SKM-1 (cell line): Measurements from ENCODE around the gene ERCC6.

Experiments
- DNase-seq: peaks from one replicate; lab custom pipeline; 2025; ENCODE audit not compliant: unreplicated experiment; lab: John Stamatoyannopoulos, UW

Gene ERCC6

DNA sequence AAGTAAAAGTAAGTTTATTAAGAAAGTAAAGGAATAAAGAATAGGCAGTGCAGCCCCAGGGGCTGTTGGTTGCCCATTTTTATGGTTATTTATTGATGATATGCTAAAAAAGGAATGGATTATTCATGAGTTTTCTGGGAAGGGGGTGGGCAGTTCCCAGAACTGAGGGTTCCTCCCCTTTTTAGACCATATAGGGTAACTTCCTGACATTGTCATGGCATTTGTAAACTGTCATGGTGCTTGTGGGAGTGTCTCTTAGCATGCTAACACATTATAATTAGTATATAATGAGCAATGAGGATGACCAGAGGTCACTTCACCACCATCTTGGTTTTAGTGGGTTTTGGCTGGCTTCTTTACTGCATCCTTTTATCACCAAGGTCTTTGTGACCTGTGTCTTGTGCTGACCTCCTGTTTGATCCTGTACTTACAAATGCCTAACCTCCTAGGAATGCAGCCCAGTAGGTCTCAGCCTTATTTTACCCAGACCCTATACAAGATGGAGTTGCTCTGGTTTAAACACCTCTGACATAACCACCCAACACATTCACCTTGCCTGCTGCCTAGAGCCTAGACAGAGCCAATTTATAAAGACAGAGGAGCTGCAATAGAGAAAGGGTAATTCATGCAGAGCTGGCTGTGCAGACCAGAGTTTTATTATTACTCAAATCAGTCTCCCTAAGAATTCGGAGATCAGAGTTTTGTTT is 10.9 kb upstream of the ERCC6 start:
- no peak for DNase-seq

DNA sequence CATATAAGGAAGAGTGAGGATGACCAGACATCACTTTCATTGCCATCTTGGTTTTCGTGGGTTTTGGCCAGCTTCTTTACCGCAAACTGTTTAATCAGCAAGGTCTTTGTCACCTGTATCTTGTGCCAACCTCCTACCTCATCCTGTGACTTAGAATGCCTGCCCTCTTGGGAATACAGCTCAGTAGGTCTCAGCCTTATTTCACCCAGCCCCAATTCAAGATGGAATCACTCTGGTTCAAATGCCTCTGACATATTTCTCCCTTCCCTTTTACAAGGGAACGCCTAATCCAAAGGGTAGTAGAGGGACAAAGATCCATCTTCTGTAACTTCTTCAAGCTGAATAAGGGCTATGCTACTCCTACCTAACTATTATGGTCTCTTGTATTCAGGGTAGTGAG is 4.7 kb upstream of the ERCC6 start:
- DNase-seq = no peak

DNA sequence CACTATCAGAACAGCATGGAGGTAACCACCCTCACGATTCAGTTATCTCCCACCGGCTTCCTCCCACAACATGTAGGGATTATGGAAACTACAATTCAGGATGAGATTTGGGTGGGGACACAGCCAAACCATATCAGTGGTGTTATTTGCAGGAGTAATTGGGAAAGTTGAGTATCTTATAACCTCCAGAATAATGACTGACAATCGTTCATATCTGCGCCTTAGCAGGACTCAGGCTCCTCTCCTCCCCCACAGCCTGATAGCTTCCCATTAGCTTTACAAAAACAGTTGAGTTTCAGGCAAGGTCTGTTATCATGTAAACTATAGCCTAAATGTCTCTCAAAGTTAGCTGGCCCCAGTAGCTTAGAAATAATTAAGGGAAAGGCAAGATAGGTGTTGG is 3.4 kb upstream of the ERCC6 start:
- no peak for DNase-seq

DNA sequence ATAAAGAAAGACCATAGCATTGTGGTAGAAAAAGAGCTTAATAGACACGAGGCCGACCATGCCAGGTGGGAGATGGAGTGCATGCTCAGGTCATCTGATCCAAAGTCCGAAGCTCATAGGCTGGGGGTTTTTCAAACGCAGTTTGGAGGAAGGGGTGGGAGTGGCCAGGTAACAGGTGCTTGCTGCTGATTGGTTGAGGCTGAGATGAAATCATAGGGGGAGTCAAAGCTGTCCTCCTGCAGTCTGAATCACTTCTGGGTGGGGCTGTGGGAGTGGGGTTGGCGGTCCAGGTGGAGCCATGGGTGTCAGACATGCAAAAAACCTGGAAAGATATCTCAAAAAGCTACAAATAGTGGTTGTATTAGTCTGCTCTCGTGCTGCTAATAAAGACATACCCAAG is 2.8 kb upstream of the ERCC6 start:
- no peak for DNase-seq

DNA sequence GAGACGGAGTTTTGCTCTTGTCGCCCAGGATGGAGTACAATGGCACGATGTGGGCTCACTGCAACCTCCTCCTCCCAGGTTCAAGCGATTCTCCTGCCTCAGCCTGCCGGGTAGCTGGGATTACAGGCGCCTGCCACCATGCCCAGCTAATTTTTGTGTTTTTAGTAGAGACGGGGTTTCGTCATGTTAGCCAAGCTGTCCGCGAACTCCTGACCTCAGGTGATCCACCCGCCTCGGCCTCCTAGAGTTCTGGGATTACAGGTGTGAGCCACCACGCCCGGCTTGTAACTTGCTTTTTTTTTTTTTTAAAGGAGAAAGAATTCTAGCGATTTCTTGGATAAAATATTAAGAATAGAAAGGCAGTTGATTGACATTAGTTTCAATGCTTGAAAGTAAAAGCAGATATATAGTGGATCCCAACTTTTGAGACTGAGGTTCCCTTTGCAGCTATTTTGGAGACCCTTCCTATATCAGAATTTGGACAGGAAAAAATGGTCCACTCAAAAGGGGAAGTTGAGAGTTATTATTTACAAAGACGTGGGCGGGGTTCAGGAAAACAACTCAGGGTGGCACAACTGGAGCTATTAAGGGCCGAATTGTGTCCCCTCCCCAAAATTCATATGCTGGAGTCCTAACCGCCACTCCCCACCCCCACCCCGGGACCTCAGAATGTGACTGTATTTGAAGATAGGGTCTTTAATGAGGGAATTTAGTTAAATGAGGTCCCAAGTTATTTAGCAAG is 1.3 kb upstream of the ERCC6 start:
- no peak for DNase-seq

DNA sequence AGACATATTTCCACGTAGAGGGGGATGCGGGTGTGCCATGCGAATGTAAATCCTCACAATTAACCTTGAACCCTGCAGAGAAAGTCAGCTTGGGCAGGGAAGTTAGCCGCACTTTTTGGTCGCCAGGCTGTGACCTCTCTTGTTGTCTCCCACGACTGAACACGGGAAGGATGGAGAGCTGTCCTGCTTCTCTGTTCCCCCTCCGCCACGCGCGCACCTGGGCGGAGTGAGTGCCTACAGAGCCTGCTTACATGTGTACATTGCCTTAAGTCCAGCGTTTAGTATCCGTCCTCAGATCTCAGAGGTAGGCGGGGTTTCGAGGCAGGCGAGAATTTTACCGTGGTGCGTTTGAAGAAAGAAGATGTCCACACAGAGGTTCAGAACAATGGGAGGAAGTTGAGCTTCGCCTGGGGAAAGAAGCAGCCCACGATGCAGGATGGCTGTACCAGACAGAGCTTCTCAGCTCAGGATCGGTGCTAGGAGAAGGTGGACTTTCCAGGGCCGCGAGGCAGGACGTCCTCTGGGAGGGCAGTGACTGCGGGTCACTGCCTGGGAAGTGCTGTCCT is 482 bp upstream of the ERCC6 start:
- DNase-seq = no peak

DNA sequence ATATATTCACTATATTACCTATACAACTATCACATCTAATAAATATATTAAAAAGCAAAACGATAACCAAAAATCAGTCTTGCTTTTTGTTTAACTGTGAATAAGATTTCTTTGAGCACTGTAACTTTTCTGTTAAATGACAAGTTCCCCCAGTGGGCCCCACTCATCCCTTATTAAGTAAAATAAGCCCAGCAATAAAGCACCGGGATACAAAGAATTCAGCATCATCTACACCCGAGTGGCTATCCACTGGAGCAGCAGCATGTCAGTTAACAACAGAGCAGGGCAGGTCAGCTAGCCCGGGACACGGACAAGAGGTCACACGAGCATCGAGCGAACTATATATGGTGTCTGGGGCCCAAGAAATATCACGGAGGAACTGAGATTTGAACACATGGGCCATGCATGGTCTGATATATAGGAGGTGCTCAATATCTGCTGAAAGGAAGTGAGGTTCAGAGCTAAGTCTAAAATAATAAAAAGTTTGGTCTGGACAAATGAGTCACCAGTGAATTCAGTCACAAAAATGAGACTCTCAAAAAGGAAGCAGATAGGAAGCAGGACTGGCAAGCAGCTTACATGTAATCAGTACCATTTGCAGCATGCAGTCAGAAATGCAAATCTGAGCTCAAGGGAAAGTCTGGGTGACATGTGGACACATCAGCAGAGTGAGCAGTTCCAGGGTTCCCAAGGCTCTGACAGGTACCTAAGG is 4.1 kb downstream of the ERCC6 start:
- no peak for DNase-seq

DNA sequence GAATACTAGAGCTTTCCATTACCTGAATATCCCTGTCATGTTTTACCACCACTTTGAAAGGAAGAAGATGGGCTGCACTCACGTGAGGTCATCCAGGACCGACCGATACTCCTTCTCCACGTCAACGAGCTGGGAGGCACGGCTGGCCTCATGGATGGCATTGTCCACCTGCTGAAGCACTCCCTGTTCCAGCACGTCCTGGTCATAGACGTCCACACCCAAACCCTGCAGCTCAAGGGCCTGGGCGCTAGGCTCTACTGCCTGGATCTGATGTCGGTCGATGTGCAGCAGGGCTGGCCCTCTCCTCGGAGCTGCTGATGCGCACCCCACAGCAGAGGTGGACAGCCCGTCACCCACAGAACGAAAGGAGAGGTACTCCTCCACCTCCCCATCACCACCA is 6.5 kb downstream of the ERCC6 start:
- DNase-seq = no peak

DNA sequence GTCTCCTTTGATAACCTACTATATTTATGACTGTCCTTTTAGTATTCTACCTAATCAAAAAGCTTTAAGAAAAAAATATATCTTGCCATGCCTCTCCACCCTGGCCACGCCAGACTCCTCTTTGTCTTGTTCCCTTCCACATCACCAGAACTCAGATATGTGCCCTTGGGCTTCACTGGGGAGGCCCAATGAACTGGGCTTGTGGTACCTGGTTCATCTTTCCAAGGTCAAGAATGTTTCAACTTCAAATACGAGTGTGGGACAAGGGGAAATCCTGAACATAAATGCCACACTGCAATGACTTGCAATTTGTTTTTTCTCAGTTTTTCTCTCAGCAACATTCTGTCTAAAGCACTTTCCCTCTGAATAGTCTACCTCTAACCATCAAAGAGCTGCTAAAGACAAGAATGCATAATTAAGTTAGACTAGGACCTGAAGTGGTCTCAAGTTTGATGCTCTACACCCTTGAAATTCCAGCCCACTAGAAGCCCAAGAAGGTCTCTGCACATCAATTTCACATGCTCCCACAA is 9.9 kb downstream of the ERCC6 start:
- DNase-seq = no peak

DNA sequence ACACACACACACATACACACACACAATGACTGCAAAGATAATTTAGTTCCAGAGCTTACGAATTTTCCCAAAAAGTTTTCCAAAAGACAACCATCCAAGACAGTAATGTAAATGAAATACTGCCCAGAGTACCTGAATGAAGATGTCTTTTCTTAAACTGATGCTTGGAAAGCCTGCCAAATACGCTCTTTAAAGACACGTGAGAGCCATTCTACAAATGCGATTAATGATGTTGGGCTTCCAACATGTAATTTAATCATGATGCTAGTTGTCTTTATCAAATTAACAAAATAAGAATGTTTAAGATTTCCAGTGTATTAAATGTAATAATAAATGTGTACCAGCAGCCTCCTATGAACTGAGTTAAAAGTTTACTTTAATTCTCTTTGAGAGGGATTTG is 11.1 kb downstream of the ERCC6 start:
- no peak for DNase-seq

DNA sequence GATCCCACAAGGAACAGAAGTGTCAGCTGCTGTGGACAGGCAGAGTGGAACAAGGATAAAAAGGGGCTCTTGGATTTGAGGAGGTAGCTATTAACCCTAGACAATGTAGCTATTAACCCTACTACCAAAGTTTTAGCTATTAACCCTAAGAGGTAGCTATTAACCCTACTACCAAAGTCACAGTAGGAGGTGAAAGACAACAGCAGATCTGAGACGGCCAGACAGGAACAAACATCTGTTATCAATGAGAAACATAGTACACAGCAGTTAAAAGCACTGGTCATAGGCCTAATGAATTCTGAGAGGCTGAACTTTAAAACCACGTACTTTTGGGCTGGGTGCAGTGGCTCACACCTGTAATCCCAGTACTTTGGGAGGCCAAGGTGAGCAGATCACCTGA is 11.9 kb downstream of the ERCC6 start:
- no peak for DNase-seq

DNA sequence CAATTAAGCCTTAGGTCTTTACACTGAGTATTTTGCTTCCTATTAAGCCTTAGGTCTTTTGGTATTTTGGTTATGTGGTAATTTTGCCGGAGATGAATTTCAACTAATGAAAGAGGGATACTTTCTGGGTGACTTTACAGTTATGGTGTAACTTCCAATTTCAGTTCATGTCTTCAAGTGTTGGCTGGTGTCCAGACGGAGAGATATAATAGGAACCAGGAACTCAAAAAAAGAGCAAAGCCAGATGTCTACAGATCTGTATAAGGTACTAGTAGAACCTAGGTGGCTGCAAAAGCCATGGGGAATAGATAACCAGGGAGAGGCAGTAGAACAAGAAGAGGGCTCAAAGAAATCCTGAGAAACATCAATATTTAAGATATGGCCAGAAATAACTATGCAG is 12.3 kb downstream of the ERCC6 start:
- no peak for DNase-seq

DNA sequence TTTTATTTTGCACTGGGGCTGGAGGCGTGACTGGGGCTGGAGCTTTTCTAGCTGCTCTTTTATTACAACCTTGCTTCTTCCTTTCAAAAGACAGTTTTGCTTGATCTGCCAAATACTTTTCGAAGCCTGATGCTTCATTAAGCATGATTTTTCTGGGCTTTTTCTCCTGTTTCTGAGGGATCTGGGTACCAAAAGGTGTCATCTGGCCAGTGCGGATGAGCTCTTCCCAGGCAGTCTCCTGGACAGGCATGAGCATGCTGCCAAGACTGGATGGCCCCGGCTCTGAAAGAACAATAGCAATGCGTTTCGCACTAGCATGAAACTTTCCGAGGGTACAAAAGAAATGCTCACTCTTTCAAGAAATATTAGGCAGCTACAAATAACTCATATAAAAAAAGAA is 14.4 kb downstream of the ERCC6 start:
- no peak for DNase-seq

DNA sequence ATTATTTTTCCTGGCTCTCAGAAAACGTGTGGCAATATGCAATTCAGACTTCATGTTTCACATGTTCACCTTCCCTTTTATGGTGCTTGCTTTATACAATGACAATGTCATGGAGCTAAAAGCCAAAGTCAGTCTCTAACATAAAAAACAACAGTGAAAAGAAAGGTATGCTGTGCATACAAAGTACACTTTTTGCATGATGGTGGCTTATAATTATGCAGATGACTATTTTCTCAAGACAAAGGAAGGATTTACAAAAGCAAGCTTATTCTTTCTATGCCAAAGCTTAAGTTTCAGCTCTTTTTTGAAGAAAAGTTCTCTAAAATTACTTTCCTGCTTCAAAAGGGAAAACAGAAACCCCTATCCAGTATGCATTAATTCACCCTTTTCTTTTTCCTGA is 15.6 kb downstream of the ERCC6 start:
- no peak for DNase-seq

DNA sequence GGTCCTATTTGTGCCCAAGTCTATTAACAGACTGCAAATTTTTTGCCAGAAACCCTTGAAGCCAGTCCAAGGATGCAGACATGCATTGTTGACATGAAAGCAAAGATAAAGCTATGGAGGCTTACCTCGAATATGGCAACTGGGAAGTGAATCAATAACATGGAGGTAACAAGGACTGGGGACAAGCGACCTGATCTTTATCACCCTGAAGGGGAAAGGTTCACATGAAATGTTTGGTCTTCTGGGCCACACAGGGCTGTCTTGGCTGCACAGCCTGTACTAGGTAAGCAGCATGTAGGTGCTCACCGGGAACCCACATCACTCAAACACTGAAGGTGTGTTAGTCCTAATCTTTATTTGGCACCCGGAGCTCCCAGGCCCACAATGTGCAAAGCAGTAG is 17.9 kb downstream of the ERCC6 start:
- no peak for DNase-seq

DNA sequence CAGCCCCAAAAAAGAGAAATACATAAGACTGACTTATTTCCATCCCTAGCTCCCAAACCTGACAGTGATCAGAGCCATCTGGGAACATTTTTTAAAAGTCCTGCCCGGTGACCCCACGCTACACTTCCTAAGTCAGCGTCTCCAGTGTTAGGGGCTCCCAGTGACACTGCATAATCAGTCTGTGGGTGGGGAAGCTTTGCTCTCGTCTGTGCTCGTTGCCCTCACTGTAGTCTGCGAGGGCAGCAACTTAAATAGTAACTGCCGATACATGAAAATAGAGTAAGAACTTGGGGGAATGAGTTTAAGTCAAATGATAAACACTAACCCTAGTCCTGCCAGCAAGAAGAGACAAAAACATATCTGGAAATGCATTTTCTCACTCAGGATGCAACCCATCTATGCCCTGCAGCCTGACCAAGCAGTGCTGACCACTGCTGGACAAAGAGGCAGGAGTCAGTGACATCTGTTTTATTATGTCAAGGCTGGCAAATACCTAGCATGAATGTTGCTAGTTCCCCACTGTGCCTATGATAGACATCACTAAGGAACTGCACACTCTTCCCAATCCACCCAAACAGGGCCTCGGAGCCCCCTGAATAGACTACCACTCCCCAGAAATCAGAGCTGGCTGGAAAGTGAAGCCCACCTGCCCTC is 18.7 kb downstream of the ERCC6 start:
- no peak for DNase-seq

DNA sequence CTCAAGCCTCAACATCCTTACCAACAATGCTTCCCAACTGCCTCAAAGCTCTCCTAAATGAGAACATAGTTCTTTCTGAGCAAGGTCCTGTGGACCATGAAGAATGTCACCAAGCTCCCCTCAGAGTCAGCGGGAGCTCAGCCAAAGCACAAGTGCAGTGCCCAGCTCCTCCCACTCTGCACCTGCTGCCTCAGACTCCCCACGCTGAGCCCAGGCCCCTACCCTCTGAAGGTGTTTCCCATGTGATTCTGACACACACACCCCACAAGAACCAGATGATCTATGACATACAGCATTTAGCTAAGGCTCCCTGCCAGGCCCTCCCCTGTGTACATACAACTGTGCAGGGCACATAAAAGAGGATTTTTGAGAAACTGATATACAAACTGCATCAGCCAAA is 19.2 kb downstream of the ERCC6 start:
- no peak for DNase-seq

DNA sequence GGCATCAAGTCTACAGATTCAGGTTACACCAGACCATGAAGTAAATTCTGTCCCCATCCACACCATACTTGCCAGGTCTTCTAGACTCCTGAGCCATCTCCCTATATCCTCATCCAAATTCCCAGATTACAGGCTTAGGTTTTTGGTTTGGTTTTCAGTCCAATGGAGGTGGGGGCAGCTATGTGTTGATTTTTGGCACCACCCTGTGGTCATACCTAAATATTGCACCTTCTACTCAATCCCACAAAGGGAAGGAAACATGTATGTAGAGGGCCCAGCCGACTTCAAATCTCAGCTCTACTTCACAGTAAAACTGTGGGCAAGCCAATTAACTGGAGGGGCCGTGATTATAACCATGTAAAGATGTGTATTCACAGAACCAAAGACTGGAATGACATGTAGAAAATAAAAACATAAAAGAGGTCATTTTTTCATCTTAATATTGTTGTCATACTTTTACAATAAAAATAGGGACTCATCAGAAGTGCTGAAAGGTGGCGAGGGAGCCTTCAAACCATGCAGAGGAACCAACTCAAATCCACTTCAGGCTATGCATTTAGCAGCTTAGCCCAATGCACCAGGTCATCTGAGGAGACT is 19.8 kb downstream of the ERCC6 start:
- no peak for DNase-seq

DNA sequence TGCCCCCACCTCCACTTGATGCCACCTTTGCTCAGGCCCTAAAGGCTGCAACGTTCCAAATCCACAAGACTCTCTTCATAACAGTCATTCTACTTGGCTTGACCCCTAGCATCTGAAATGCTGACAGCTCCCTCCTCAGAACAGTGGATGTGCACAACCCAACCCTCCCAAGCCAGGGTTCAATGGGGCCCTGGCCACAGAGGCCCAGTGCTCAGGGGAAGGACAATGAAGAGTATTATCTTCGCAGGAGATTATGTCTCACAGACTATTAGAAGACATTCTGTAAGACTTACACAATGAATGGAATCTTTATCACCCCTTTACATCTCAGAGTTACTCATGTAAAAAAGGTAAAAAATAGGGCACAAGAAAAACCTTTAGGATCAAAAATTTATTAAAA is 20.4 kb downstream of the ERCC6 start:
- no peak for DNase-seq

DNA sequence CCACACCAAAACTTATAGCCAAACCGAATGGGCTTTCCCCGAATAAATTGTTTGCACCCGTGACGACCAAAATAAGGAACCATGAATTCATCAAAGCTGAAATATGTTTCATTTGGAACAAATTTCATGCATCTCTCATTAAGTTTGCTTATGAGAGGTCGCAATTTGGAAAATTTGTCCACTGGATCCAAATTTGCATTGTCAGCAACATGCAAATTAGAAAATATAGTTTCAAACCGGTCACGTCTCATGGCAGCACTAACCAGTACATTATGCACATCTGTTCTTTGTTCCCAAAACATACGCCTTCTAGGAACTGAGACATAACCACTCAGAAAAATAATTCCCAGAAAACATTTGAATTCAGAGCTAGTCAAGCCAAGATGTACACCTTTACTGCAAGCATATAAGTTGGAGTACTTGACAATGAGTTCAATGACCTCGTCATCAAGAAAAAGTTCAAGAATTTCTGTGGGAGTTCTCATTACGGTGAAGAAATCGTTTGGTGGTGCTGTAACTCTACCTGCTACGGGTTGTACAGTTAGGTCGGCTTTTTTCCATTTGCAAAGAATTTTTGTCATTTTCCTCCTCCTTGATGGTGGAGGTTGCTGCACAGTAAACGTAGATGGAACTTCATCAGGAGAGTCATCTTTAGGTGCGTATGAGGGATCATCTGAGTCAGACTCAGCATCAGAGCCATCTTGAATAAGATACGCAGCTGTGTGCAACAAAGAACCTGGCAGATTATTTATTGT is 22.5 kb downstream of the ERCC6 start:
- DNase-seq = no peak
